ENCODE results near the gene CCDC12.
"Not testable (repeated sequence)": the region's sequence is repeated elsewhere in the genome, so short reads cannot be mapped to it uniquely, and the experiment has no call there.

Gene CCDC12

DNA sequence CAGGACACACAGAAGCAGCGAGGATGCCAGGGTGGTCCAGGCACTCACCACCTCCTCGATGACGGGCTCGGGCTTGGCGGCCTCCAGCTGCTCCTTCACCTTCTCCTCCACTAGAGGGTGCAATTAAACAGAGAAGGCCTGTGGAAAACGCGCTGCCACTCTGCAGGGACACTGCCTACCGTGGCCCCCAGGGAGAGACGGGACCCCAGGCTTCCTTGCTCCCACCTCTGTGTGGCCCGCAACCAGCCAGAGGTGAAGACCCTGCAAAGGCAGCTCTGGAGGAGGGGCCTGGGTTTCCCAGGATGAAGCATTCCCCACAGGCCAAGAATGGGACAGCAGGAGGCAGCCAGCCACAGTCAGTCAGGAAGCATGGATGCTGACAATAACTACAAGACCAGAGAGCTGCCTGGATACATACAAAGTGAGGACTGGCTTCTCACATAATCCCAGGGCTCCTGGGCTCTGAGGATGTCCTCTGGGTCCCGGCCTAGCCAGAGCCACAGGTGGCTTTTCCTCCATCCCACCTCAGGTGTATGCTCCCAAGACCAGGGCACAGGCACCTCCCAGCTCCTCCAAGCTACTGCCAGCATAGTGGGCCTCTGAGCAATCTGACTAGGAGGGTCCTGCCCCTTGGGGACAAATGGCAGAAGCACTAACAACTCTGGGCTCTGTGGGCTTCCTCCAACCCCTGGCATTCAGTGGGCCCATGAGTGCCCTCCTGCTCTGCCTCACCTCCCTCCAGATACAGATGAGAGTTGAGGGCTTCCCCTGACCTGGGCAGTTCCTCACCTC, 52.8 kb downstream of the CCDC12 start:
- no peak for DNase-seq (ENCODE audit: low read depth in 2 of 2)

DNA sequence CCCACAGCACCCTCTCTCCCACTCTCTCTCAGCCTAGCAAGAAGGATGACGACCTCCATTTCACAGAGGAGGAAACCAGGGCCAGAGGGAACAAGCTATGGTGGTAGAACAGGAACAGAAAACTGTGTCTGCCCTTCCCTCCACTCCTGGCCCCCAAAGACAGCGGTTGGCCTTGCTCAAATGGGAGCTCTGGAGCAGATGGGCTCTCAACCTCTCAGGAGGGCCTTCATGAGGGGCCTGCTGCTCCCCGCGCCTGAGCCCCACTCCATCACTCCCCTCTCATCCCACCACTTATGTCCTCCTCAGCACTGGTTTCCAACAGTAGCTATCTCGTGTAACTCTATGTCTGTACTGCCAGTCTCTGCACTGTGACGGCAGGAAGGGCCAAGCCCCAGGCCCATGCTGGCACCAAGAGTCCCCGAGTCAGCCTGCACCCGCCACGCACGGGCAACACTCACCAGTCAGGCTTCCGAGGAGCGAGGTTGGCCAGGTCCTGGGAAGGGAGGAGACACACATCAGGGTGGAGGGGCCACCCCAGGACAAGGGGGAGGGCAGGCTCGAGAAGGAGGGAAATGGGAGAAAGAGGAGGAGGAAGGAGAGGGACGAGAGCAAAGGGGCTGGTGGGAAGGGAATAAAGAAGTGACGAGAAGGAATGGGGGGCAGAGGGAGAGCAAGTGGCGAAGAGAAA, 53.5 kb downstream of the CCDC12 start:
- DNase-seq (ENCODE audit: low read depth in 2 of 2) = no peak

DNA sequence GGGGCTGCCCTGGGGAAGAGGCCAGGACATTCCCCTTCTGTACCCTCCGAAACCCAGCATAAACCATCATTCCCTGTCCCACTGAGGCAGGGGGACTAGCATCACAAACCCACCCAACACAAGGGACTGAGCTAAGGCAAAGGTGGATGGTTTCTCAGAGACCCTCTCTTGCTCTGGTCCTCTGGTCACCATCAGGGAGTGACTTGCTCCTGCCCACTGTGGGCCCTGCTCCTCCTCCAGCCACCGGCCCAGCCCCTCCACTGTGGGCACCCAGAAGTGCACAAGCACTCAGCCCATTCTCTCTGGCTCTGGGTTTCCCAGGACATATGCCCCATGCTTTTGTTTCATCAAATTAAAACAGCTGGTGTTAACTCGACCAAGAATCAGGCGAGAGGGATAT, 54.1 kb downstream of the CCDC12 start:
- no peak for DNase-seq (ENCODE audit: low read depth in 2 of 2)

DNA sequence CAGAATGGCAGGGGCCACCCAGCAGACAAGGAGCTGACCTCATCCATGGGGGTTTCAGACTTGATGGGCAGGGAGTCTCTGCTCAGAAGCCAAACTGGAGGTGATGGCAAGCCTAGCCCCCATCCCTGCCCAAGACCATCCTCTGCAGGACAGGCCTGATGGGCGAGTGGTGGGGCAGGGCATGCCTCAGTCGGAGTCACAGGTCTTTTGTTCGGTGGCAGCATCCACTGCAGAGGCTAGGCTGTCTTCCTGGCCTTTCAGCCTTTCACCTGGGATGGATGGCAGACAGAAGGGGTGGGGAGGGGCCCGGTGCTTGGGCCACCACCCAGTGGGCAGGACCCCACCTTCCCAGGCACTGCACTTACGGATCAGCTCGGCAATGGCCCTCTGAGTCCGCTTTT, 54.7 kb downstream of the CCDC12 start:
- DNase-seq (ENCODE audit: low read depth in 2 of 2) = no peak

DNA sequence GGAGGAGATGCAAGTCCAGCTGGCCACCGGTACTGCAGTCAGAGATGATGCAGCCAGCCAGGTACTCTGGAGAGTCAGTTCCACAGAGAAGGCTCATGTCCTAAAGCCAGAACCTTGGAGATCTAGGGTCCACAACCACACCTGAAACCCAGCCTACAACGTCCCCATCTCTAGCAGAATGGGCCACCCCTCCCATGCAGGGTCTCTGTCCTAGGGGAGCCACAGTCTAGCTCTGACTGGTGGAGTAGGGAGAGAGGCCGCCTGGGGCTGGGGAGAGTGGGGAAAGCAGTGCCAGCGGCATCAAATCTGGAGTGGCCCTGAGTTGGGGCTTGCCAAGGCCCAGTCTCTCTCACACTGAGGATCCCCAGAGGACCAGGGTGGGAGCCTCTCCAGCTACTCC, 55.5 kb downstream of the CCDC12 start:
- no peak for DNase-seq (ENCODE audit: low read depth in 2 of 2)

DNA sequence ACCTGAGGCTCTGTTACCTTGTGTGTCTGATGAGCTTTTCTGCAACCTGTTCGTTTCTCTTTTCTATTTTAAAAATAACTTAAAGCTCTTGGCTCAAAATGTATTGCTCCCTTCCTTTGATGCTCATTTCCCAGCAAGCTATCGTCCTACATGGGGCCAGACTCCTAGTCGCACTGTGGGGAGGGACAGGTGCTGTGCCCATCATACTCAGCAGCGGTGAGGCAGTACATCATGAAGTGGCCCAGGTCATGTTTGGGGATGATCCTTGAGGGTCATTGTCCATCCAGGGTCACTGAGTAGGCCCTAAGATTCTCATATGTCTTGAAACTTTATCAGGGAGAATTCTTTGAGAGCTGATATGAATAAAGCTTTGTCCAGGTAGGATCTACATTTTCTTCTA, 57.9 kb downstream of the CCDC12 start:
- no peak for DNase-seq (ENCODE audit: low read depth in 2 of 2)

DNA sequence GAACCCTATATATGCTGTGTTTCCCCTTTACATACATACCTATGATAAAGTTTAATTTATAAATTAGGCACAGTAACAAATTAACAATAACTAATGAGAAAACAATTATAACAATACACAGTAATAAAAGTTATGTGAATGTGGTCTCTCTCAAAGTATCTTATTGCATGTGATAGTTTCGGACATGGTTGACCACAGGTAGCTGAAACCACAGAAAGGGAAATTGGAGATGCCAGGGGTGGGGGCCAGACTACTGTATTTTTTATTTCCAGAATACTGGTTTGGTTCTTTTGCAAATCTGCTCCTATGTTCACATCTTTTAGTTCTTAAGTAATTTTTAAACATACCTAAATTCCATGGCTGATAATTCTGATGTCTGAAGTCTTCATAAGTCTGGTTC, 58.3 kb downstream of the CCDC12 start:
- no peak for DNase-seq (ENCODE audit: low read depth in 2 of 2)

DNA sequence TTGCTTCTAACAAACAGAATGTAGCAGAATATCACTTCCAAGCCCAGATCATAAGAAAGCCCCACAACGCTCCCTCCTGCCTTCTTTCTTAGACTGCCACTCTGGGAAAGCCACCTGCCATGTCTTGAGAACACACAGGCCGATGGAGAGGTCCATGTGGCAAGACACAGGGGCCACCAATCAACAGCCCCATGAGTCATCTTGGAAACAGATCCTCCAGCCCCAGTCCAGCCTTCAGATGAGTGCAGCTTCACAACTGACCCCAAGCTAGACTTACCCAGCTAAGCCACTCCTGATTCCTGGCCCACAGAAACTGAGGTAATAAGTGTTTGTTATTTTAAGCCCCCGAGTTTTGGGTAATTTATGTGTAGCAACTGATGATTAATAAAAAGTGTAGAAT, 59.3 kb downstream of the CCDC12 start:
- DNase-seq (ENCODE audit: low read depth in 2 of 2) = no peak

DNA sequence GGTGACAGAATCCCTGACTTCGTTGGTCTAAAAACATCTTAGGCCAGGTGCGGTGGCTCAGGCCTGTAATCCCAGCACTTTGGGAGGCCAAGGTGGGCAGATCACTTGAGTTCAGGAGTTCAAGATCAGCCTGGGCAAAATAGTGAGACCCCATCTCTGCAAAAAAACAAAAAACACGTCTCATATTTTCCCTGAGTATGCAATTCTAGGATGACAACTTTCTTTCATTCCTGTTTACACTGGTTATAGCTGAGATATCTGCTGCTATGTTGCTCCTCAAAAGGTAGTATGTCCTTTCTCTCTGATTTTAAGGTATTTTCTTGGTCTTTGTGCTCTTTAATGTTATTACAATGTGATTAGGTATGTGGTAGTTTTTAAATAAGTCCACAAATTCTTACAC, 59.7 kb downstream of the CCDC12 start:
- no peak for DNase-seq (ENCODE audit: low read depth in 2 of 2)

DNA sequence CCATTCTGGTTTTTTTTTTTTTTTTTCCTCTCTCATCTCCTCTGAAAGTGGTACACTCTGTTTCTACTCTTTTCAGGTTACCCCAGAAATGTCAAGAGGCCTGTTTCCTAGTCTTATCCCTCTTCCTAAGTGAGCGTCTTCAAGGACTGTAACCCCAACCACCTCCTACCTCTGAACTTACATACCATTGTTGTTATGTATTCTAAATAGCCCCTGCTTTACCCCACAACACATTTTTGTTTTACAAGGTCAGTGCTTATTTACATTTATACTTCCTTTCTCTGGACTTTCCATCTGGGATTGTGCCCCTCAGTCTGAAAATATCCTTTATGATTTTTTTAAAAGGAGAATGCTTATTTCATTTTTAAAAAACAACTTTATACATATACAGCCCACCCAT, 60.3 kb downstream of the CCDC12 start:
- DNase-seq (ENCODE audit: low read depth in 2 of 2) = no peak

DNA sequence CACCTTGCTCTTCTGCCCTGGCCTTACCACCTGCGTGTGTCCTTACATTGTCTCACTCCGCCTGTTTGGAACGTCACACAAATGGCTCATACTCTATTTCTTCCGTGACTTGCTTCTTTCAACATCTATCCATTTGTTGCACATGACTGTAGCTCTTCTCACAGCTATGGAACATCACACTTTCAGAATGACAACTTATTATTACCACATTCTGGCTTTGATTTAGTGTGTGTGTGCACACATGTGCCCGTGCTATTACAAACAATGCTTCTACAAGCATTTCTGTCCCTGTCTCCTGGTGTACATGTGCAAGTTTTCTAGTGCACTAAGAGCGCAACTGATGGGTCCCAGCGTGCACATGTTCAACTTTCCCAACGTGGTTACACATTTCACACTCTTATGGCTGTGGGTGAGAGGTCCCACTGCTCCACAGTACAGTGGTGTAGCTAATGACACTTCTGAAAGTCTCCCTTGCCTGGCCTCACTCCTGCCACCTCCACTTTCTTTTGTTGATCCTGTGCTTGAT, 61.2 kb downstream of the CCDC12 start:
- DNase-seq (ENCODE audit: low read depth in 2 of 2) = no peak

DNA sequence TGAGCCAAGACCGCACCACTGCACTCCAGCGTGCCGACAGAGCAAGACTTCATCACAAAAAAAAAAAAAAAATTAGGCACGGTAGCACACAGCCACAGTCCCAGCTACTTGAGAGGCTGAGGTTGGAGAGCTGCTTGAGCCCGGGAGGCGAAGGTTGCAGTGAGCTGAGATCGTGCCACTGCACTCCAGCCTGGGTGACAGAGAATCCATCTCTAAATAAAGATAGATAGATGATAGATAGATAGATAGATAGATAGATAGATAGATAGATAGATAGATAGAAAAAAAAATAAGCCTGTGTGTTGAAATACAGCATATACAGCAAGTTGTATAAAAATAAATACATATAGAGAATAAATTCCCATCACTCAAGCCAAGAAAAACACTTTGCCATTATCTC, 61.7 kb downstream of the CCDC12 start:
- DNase-seq (ENCODE audit: low read depth in 2 of 2) = no peak

DNA sequence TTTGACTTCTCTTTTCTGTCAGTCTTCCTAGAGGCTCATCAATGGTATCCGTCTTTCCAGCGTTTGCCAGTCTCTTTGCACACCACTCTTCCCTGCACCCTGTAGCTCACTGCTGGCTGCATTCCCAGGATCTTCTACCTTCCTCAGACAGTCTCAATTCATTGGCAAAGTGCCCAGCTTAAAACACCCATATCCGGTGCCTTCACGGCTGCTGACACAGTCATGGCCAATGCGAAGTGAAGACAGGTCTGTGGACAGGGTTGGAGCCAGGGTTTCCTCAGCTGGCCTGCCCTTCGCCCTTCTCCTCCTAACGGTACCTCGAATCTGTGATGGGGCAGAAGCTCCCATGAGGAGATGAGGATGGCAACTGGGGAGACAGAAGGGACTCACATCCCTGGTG, 62.9 kb downstream of the CCDC12 start:
- DNase-seq (ENCODE audit: low read depth in 2 of 2) = no peak

DNA sequence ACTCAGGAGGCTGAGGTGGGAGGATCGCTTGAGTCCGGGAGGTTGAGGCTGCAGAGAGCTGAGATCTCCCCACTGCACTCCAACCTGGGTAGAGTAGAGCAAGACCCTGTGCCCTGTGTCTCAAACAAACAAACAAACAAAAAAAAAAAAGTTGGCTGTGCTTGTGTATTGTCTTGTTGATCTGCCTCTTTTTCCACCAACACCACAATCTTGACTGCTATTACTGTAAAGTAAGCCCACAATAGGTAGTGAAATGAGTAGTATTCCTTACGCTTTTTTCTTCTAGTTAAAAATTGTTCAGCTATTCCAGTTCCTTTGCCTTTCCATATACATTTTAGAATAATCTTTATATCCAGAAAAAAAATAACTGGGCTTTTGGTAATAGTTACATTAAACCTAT, 63.6 kb downstream of the CCDC12 start:
- no peak for DNase-seq (ENCODE audit: low read depth in 2 of 2)

DNA sequence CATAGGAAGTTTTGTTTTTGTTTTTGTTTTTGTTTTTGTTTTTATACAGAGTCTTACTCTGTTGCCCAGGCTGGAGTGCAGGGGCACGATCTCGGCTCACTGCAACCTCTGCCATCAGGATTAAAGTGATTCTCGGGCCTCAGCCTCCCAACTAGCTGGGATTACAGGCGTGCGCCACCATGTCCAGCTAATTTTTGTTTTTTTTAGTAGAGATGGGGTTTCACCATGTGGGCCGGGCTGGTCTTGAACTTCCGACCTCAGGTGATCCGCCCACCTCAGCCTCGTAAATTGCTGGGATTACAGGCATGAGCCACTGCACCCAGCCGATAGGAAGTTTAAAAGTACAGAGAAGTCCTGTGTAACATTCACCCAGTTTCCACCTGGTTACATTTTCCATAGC, 65.6 kb downstream of the CCDC12 start:
- not testable (repeated sequence) for DNase-seq (ENCODE audit: low read depth in 2 of 2)

DNA sequence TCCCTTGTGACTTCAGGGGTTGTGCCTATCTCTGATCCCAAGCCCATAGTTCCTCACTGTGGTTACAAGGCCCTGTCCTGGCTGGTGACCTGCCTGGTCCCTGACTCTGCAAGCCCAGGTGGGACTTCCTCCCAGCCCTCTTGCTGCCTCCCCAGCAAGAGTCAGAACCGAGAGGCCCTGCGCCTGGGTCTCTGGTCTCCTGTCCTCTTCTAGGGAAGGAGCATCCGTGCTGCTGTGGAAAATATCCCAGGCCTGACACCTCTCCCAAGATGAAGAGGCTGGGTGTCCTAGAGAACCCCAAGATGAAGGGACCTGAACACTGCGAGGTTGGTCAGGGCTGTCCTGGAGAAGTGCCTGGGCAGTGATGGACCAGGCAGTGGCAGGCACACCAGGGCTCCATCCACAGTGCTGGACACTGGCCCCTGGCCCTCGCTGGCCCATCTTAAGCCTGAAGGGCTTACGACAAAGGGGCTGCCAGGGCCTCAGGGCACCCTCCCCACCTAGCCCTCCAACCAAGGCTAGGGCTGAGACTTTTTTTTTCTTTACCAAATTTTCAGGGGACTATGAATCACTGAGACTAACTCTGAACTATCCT, 66.3 kb downstream of the CCDC12 start:
- DNase-seq (ENCODE audit: low read depth in 2 of 2) = no peak

DNA sequence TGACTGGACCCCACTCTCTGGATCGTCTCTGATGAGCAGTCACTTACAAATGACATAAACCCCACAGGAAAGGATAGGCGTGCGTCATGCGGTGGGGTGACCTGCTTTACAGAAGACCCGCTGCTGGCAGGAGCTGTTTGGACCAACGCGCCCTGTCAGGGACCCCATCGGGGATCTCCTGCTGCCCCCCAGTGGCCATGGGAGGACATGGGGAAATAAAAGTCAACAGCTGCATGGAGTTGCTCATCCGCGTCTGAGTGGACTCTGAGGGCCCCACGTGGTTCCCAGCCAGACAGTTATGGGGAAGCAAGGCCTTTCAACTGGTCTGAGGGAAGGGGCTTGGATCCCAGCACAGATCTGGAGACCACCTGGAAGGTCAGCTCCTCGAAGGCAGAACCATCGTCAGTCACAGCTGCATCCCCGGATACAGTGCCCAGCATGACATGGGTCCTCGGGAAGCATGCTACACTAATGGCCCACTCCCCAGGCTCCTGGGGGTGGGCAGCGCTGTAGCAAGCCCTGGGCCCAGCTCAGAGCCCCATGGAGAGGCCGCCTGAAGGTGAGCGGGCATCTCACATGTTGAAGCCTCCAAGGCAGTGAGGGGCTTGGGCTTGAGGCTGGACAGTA, 66.9 kb downstream of the CCDC12 start:
- peak; percentile 70 for DNase-seq (ENCODE audit: low read depth in 2 of 2)

DNA sequence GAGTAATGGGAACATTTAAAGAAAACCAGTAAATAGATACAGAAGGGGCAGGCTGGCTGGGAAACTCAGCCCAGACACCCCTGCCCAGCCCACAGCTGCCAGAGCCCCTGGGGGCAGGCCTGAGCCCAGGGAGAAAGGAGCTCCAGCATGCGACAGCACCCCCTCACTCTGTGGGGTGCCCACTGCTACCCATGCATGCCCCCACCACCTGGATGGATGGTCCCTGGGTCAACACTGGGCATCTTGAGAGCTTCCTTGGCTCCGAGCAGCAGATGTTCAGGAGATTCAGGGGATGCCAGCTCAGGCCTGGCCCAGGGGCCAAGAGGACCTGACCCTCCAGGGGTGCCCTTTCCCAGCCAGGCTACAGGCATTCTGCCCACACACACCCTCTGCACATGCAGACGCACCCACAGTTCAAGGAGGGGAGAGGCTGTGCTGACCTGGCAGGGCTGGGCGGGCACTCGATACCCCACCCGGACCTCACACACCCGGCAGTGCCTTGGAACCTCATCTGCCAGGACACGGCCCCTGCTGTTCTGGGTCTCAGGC, 67.5 kb downstream of the CCDC12 start:
- no peak for DNase-seq (ENCODE audit: low read depth in 2 of 2)

DNA sequence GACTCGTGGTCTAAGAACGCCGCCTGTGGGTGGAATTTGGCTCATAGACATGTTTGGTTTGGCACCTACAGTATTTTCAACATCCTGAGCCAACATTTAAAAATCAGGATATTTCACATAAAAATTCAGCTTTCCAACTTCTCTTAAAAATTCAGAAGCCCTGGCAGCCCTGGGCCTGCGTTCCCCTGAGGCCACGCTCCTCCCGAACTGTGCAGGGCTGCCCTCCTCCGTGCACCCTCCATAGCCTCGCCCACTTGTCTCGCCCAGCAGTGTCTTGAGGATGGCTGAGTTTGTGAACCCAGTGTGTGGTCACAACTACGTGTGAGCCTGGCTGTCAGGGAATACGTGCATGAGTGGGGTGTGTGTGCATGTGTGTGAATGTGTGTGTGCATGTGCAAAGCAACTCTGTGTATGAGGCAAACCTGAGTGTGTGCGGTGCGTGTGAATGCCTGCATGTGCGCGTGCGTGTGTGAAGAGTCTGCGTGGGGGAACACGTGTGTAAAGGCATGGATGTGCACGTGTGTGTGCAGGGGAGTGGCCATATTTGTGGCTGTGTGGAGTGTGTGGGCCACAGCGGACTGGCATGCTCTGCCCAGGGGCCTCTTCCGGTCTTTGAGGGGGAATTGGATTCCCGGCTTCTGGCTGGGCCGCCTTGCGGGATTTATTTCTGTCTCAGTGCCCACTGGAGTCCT, 68.1 kb downstream of the CCDC12 start:
- DNase-seq (ENCODE audit: low read depth in 2 of 2) = no peak

DNA sequence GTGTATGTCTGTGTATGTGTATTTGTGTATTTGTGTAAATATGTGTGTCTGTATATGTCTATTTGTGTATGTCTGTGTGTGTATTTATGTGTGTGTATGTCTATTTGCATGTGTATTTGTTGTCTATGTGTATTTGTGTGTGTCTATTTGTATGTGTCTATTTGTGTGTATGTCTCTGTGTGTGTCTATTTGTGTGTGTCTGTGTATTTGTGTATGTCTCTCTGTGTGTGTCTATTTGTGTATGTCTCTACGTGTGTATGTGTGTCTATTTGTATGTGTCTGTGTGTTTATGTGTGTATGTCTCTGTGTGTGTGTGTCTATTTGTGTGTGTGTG, 68.6 kb downstream of the CCDC12 start:
- DNase-seq (ENCODE audit: low read depth in 2 of 2) = no peak

DNA sequence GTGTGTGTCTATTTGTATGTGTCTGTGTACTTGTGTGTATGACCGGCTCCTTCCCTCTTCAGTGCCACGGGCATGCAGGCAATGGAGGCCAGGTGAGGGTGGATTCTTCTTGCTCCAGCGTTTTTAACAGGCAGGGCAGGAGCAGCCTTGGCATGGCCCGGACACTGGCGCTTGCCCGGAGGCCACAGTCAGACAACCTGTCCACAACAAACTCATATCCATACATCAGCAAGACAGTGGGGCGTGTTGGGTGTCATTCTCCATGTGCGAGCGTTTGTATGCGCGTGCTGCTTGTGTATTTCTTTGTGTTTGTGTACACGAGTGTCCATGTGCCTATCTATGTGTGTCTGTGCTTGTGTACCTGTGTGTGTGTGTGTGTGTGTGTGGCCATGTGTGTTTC, 69.3 kb downstream of the CCDC12 start:
- no peak for DNase-seq (ENCODE audit: low read depth in 2 of 2)

All from stimulated activated CD8-positive, alpha-beta memory T cell treated with anti-CD3 and anti-CD28 coated beads, Interleukin-15, amount 100 ng/mL, for 48 hours (primary cell).